ENCODE measurements around the gene TTYH2. TPM values are rescaled to one million over a fixed set of nuclear protein-coding genes. Genes with fewer than 3 reads are reported as not detected.
A peak's percentile ranks its signal among the peaks of the same experiment; 100 is the strongest.

TTYH2 gene
- total RNA-seq, 1 donor from 2014 or later = 3.4 TPM

DNA sequence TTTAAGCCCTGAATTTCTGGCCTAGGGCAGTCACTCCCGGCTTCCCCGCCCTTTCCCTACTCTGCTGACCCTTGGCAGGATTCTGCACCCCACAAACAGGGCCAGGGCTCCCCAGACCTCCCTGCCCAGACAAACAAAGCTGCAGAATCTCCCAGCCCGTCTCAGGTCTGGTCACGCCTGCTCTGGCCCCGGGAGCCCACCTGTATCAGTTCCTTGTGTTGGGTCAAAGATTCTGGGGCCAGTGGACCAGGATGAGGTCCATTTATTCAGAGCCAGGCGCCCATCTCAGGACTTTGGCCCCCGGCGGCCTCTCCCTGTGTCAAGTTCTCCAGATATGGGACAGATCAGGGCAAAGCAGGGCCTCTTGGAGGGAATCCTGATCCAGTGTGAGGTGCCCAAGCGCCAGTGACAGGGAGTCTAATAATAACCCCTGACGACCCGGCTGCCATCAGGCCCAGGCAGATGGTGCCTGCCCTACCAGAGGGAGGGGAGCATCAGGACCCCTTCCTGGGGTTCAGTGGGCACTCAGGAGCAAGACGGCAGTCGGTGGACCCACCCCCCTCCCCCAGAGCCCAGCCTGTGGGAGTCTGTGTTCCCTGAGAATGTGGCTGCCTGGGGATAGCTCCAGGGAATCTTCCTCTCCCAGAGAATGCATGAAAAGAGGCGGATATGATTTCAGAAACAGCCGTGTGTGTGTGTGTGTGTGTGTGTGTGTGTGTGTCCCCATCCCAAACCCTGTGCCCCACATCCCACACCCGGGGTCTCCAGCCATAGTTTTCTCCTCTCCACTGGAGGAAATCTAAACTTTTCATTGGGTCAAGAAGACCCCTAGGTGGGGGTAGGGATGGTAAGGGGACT is 1.3 kb downstream of the TTYH2 start:
- intact Hi-C loops (cut with DNase I) = loop anchor here (5.0 to 10.0 kb wide), 3 partner anchors 73 to 240 kb away; partner anchors contain the start of gene BTBD17
- DNase-seq (ENCODE audit: extremely low spot score in 2 of 2) = no peak
- no peaks in the 10 kb centered on the region for H3K9me3 ChIP-seq
- peaks cover 43% of the 10 kb centered on the region for H3K4me1 ChIP-seq
- peak overlapping the region; percentile 49 to 52 for H3K4me3 ChIP-seq
- H3K27me3 ChIP-seq = no peaks in the 10 kb centered on the region
- H3K27ac ChIP-seq = peak overlapping the region; percentile 66
- TF ChIP-seq CTCF (IDR thresholded peaks at IDR 0.05) = no peak
- no peak for TF ChIP-seq POLR2A (IDR thresholded peaks at IDR 0.05)
- no peak for TF ChIP-seq POLR2AphosphoS5 (IDR thresholded peaks at IDR 0.05; ENCODE audit: insufficient read depth in 1 of 2, low read depth in 1 of 2)
- peaks cover 0 to 6% of the 10 kb centered on the region in 2 donors for H3K36me3 ChIP-seq

GRCh38 chr17:74215342-74215727 is 2.0 kb downstream of the TTYH2 start:
- no peaks in the 10 kb centered on the region for H3K27me3 ChIP-seq
- no peak for DNase-seq (ENCODE audit: extremely low spot score in 2 of 2)
- no peaks in the 10 kb centered on the region for H3K9me3 ChIP-seq
- no peaks in the 10 kb centered on the region for H3K36me3 ChIP-seq
- TF ChIP-seq CTCF (IDR thresholded peaks at IDR 0.05) (no peak), POLR2AphosphoS5 (IDR thresholded peaks at IDR 0.05; ENCODE audit: insufficient read depth in 1 of 2, low read depth in 1 of 2) (no peak), POLR2A (IDR thresholded peaks at IDR 0.05) (no peak)
- H3K4me3 ChIP-seq = no peak overlapping the region
- intact Hi-C loops (cut with DNase I) = loop anchor here (10.0 kb wide), 1 partner anchor 239 kb away; no protein-coding TSS in a partner anchor
- H3K4me1 ChIP-seq = peaks cover 39% of the 10 kb centered on the region
- H3K27ac ChIP-seq = no peak overlapping the region

DNA sequence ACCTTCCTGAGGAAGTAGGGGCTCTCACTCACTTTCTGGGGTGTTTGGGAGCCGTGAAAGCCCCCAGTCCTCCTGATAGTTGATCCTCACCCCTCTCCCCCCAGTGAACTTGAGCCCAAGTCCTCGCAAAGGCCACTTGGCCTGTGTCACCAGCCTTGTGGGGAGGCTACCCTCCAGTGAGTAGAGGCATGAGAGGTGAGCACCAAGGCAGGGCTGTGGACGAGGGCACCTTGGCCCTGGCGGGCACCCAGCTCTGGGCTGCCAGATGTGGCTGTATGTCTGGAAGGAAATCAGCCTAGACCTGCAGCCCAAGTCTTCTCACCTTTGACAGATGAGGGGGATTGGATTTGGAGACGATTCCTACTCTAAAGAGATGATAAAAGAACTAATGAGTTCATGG is 3.1 kb downstream of the TTYH2 start:
- no peak for DNase-seq (ENCODE audit: extremely low spot score in 2 of 2)
- Histone ChIP-seq H3K4me1 (peaks cover 27% of the 10 kb centered on the region), H3K4me3 (no peak overlapping the region), H3K27me3 (no peaks in the 10 kb centered on the region), H3K9me3 (no peaks in the 10 kb centered on the region), H3K36me3 (no peaks in the 10 kb centered on the region), H3K27ac (no peak overlapping the region)
- intact Hi-C loops (cut with DNase I) = loop anchor here (10.0 kb wide), 1 partner anchor 238 kb away; no protein-coding TSS in a partner anchor
- TF ChIP-seq POLR2AphosphoS5 (IDR thresholded peaks at IDR 0.05; ENCODE audit: insufficient read depth in 1 of 2, low read depth in 1 of 2) (no peak), POLR2A (IDR thresholded peaks at IDR 0.05) (no peak), CTCF (IDR thresholded peaks at IDR 0.05) (no peak)

DNA sequence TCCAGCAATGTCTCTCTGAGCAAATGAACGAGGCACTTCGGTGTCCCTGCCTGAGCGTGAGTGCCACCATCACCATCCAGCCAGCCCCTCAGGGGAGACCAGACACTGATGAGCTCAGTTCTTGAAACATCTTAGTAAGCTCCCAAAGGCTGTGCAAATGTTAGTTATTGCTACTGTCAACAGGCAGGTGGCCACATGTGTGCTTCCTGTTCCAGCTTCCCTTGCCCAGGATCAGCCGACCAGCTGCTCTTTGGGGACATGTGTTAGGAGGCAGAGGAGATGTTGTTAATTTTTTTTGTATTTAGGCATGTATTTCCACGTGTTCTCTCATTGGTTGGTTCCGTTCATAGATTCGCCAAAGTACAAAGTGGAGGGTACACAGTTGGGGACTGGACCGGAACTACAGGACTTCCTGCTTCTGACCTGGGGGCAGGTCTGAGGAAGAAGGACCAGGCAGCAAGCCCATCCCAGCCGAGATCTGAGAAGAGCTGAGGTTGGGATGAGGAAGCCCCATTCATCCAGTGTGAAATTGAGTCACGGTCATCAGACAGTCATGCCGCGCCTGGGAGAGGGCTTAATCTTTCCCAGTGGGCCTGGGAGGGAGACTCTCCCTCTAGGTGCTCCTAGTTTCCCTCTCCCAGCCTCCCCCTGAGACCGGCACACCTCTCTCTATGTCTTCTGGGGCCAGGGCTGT is 3.8 kb downstream of the TTYH2 start:
- intact Hi-C loops (cut with DNase I) = loop anchor here (10.0 kb wide), 1 partner anchor 238 kb away; no protein-coding TSS in a partner anchor
- H3K4me3 ChIP-seq = no peak overlapping the region
- H3K4me1 ChIP-seq = peaks cover 21% of the 10 kb centered on the region
- no peak for TF ChIP-seq POLR2A (IDR thresholded peaks at IDR 0.05)
- TF ChIP-seq CTCF (IDR thresholded peaks at IDR 0.05) = no peak
- no peak for TF ChIP-seq POLR2AphosphoS5 (IDR thresholded peaks at IDR 0.05; ENCODE audit: insufficient read depth in 1 of 2, low read depth in 1 of 2)
- H3K36me3 ChIP-seq = no peaks in the 10 kb centered on the region
- no peak for DNase-seq (ENCODE audit: extremely low spot score in 2 of 2)
- no peaks in the 10 kb centered on the region for H3K9me3 ChIP-seq
- no peak overlapping the region for H3K27ac ChIP-seq
- no peaks in the 10 kb centered on the region for H3K27me3 ChIP-seq

Data from vagina (tissue), 2 donors.